Epithelial cell of proximal tubule (primary cell): Measurements from ENCODE around the gene HOXA7. TPM values are rescaled to one million over a fixed set of nuclear protein-coding genes. Genes with fewer than 3 reads are reported as not detected.

Experiments used
- DNase-seq: peaks from one replicate; pipeline ENCODE4 v3.0.0-alpha.2; 2011; ENCODE audit warnings: low read depth
- H3K4me3 ChIP-seq: 2 replicates; pipeline ENCODE4 v1.5.1; 2011; ENCODE audit warnings: low read depth, mild to moderate bottlenecking, low read length
- CTCF ChIP-seq: conservative IDR thresholded peaks from 2 replicates; pipeline ENCODE4 v1.5.1; 2012; ENCODE audit warnings: low read depth, mild to moderate bottlenecking, low read length
- total RNA-seq: library from RNA; depleted of rRNA; stranded (reverse); fragments of >200 nt; gene quantifications from 2 replicates; pipeline ENCODE4 v1.2.3, GENCODE V29; 2015

Gene HOXA7
- total RNA-seq, 1 donor from 2014 or later: 21.4 TPM

GRCh38 chr7:27116031-27116961 is 40.2 kb downstream of the HOXA7 start:
- no peak for TF ChIP-seq CTCF
- no peak for DNase-seq
- H3K4me3 ChIP-seq: peak overlapping the region; percentile 74

- peak overlapping the region; percentile 74 for H3K4me3 ChIP-seq
- no peak for TF ChIP-seq CTCF
- no peak for DNase-seq
These were observed 41.1 kb downstream of the HOXA7 start for GRCh38 chr7:27115221-27116026.

- no peak for TF ChIP-seq CTCF
- no peak for DNase-seq
- peak overlapping the region; percentile 74 for H3K4me3 ChIP-seq
These were observed 41.6 kb downstream of the HOXA7 start for GRCh38 chr7:27114881-27115220.

- peak overlapping the region; percentile 74 for H3K4me3 ChIP-seq
- no peak for DNase-seq
- no peak for TF ChIP-seq CTCF
These were observed 42.3 kb downstream of the HOXA7 start for GRCh38 chr7:27113991-27114769.

GRCh38 chr7:27112955-27113949 is 43.2 kb downstream of the HOXA7 start:
- no peak for DNase-seq
- TF ChIP-seq CTCF: no peak
- H3K4me3 ChIP-seq: peak overlapping the region; percentile 74

GRCh38 chr7:27112361-27112760 is 44.1 kb downstream of the HOXA7 start:
- no peak for TF ChIP-seq CTCF
- DNase-seq: no peak
- H3K4me3 ChIP-seq: peak overlapping the region; percentile 74
